HG02840 (cell line): ENCODE results near the gene SNRNP200.

ENCODE experiments used
- ATAC-seq: cut with Tn5 transposase; IDR thresholded peaks from one replicate; pipeline ENCODE4 v1.9.1; 2021; ENCODE audit warnings: mild to moderate bottlenecking, moderate library complexity, moderate number of reproducible peaks; ENCODE audit not compliant: unreplicated experiment, low FRiP score

Gene SNRNP200

GRCh38 chr2:96253006-96253405 lies 52.3 kb downstream of the SNRNP200 start:
- no peak for ATAC-seq

GRCh38 chr2:96252526-96252925 lies 52.8 kb downstream of the SNRNP200 start:
- ATAC-seq = no peak

DNA sequence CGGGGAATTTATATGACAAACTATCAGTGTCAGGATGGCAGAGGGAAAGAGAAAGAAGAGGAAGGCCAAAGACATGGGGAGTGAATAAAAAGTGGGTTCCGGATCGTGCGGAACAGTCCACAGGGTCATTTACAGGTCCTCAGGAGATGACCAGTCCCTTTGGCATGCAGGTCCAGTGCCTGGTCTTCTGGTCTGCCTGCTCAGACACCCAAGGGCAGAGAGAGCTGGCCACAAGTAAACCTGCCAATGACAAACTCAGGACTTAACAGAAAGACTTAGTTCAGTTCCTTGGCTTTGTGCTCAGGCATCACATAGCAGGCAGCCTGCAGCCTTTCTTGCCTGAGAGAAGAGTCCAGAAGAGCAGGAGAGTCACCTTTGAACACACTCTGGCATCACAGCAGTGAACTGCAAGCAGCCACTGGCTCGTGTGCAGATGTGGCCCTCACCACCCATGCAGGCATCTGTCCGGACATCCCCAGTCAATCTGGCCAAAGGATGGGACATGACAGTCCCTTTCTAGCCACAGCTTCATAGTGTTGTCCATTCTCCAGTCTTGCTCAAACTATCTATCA lies 53.5 kb downstream of the SNRNP200 start:
- no peak for ATAC-seq

DNA sequence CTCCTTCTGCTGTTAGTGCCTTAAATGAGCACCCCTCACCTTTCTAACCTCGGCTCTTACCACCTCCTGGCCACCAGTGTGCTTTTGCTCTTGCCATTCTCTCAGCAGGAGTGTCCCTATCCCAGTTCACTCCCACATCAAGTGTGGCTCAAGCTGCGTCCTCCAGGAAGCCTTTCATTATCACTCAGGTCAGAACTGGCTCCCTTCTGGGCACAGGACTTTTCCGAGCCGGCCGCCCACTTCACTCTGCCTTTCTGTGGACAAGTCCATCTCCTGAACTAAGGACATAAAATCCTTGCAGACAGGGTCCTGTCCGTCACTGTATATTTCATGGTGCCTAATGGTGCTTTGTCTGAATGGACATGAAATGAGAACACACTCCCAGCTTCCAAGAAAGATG lies 55.2 kb downstream of the SNRNP200 start:
- no peak for ATAC-seq

GRCh38 chr2:96249654-96250053 lies 55.7 kb downstream of the SNRNP200 start:
- no peak for ATAC-seq

DNA sequence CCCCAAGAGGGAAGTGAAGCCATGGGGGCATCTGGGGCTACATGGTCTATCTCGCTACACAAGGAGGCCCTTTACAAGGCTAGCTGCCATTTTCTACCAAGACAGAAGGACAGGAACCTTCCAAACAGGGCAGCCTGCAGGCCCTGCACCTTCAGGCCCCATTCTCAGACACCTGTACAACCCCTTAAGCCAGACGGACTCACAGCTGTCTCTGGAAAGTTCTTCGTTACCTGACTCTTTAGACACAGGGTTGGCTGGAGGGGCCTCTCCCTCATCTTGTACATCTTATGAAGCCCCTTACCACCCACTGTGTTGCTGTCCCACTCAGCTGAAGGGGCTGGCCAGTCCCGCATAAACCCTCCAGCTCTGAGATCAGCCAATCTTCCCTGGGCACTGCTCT lies 56.7 kb downstream of the SNRNP200 start:
- no peak for ATAC-seq

DNA sequence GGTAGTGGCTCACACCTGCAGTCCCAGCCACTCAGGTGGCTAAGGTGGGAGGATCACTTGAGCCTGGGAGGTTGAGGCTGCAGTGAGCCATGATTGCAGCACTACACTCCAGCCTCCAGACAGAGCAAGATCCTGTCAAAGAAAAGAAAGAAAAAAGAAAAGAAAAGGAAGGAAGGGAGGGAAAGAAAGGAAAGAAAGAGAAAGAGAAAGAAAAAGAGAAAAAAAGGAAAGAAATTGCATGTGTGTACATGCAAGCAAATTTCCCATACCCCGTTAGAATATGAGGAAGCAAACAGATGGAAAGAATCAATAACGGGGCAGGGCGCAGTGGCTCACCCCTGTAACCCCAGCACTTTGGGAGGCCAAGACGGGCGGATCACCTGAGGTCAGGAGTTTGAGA lies 57.5 kb downstream of the SNRNP200 start:
- ATAC-seq = no peak

DNA sequence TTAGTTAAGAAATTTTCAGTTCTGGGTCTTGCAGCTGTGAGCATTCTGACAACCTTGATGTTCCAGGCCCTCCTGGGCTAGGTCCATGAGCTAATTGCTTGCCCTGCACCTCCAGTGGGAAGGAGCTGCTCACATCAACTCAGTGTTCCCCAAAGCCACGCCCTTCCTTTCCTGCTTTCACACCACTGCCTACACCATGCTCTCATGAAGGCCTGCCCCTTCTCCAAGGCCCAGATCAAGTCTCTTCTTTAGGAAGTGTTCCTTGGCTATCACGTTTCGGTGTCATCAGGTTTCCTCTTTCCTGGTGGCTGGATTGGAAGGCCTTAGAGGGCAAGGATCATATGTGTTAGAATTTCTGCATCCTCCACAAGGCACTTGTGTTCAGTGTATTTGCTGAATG lies 58.3 kb downstream of the SNRNP200 start:
- no peak for ATAC-seq

GRCh38 chr2:96245609-96246390 lies 59.5 kb downstream of the SNRNP200 start:
- ATAC-seq = no peak

DNA sequence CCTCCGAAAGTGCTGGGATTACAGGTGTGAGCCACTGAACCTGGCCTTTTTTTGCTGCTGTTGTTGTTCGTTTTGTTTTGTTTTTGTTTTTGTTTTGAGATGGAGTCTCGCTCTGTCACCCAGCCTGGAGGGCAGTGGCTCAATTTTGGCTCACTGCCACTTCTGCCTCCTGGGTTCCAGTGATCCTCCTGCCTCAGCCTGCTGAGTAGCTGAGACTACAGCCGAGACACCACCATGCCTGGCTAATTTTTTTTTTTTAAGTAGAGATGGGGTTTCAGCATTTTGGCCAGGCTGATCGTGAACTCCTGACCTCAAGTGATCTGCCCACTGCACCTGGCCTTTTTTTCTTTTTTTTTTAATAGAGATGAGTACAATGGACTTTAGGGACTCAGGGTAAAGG lies 61.5 kb downstream of the SNRNP200 start:
- ATAC-seq = no peak

GRCh38 chr2:96241900-96242611 lies 63.3 kb downstream of the SNRNP200 start:
- ATAC-seq = peak; percentile 77

DNA sequence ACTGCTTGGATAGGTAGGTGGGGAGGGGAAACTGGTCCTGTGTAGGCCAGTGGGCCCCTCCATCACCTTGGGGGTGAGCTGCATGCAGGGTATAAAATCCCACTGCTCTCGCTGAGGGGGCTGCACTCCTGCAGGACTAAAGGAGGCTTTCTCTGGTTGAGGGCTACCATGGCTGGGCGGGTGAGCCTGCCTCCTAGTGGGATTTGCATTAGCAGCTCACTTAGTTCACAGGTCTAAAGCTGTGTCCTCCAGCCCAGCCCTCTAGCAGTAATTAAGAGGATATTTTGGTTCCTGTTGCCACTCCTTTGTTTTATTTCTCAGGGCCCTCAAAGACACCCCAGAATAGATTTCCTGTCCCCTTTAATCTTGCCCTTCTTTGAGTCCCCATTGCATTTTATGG lies 64.1 kb downstream of the SNRNP200 start:
- ATAC-seq = no peak

- no peak for ATAC-seq
These were observed 64.9 kb downstream of the SNRNP200 start for GRCh38 chr2:96240341-96241038.

- no peak for ATAC-seq
These were observed 65.5 kb downstream of the SNRNP200 start for GRCh38 chr2:96239745-96240264.

GRCh38 chr2:96239091-96239490 lies 66.3 kb downstream of the SNRNP200 start:
- ATAC-seq = no peak

- no peak for ATAC-seq
These were observed 67.1 kb downstream of the SNRNP200 start for GRCh38 chr2:96238266-96238665.

- ATAC-seq = no peak
These were observed 68.5 kb downstream of the SNRNP200 start for GRCh38 chr2:96236882-96237281.

GRCh38 chr2:96233880-96234316 lies 71.4 kb downstream of the SNRNP200 start:
- ATAC-seq = peak; percentile 72

DNA sequence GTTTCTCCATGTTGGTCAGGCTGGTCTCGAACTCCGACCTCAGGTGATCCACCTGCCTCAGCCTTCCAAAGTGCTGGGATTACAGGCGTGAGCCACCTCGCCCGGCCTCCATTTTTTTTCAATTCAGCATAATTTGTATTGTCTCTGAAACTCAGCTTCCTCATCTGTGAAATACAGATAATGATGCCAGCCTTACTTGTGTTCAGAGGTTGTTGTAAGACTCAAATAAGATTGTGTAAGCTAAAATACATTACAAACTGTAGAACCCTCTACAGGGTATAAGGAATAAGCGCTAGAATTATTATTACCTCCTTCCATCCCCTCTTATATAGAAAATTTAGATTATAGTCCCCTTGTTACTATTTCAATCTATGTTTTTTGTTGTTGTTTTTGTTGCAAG lies 71.9 kb downstream of the SNRNP200 start:
- ATAC-seq = no peak

GRCh38 chr2:96231316-96231715 lies 74.0 kb downstream of the SNRNP200 start:
- no peak for ATAC-seq
